Measurements from ENCODE around the gene BOK. TPM values are rescaled to one million over a fixed set of nuclear protein-coding genes. Genes with fewer than 3 reads are reported as not detected.

Gene BOK
- total RNA-seq, 1 donor from 2014 or later, result 83.3 TPM

- TF ChIP-seq CTCF (conservative IDR thresholded peaks at IDR 0.05; ENCODE audit: low read depth, low read length), result no peak
These were observed 16.5 kb downstream of the BOK start for GRCh38 chr2:241574911-241575623.

GRCh38 chr2:241575624-241576292 is 17.2 kb downstream of the BOK start:
- TF ChIP-seq CTCF (conservative IDR thresholded peaks at IDR 0.05; ENCODE audit: low read depth, low read length), result no peak
- DNase-seq (ENCODE audit: low read depth), result no peak
- no peak overlapping the region for H3K4me3 ChIP-seq (ENCODE audit: low read depth, low read length)

More at GRCh38 chr2:241574911-241575623, 16.5 kb downstream of the BOK start:
- DNase-seq (ENCODE audit: low read depth), result no peak
- H3K4me3 ChIP-seq (ENCODE audit: low read depth, low read length), result no peak overlapping the region

- no peak for DNase-seq (ENCODE audit: low read depth)
- no peak for TF ChIP-seq CTCF (conservative IDR thresholded peaks at IDR 0.05; ENCODE audit: low read depth, low read length)
- no peak overlapping the region for H3K4me3 ChIP-seq (ENCODE audit: low read depth, low read length)
These were observed 17.7 kb downstream of the BOK start for GRCh38 chr2:241576293-241576654.

- DNase-seq (ENCODE audit: low read depth), result no peak
- no peak overlapping the region for H3K4me3 ChIP-seq (ENCODE audit: low read depth, low read length)
- TF ChIP-seq CTCF (conservative IDR thresholded peaks at IDR 0.05; ENCODE audit: low read depth, low read length), result no peak
These were observed 19.0 kb downstream of the BOK start for GRCh38 chr2:241577413-241578122.

GRCh38 chr2:241579281-241579680 is 20.7 kb downstream of the BOK start:
- no peak overlapping the region for H3K4me3 ChIP-seq (ENCODE audit: low read depth, low read length)
- TF ChIP-seq CTCF (conservative IDR thresholded peaks at IDR 0.05; ENCODE audit: low read depth, low read length), result no peak
- DNase-seq (ENCODE audit: low read depth), result no peak

GRCh38 chr2:241582328-241582727 is 23.8 kb downstream of the BOK start:
- TF ChIP-seq CTCF (conservative IDR thresholded peaks at IDR 0.05; ENCODE audit: low read depth, low read length), result no peak
- DNase-seq (ENCODE audit: low read depth), result no peak
- H3K4me3 ChIP-seq (ENCODE audit: low read depth, low read length), result no peak overlapping the region

All from epithelial cell of proximal tubule (primary cell).